ENCODE data around the gene PGAP1.
A peak's percentile ranks its signal among the peaks of the same experiment; 100 is the strongest.

PGAP1 gene

DNA sequence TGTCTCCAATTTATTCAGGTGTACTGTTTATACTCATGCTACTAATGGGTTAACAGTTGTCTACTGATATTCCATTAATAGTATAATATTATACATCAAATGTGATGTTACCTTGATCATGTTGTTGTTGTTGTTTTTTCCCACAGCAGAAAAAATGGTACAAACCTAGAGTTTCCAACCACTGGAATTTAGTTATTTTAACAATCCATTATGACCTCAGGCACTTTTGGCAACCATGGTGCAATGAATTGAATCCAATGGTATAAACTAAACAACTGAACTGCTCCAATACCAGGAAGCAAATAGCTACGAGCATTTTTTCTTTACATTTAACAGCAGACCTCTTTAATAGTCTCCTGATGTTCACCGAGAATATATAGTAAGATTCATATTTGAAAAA is 86.3 kb downstream of the PGAP1 start:
- TF ChIP-seq, protein P1, sequence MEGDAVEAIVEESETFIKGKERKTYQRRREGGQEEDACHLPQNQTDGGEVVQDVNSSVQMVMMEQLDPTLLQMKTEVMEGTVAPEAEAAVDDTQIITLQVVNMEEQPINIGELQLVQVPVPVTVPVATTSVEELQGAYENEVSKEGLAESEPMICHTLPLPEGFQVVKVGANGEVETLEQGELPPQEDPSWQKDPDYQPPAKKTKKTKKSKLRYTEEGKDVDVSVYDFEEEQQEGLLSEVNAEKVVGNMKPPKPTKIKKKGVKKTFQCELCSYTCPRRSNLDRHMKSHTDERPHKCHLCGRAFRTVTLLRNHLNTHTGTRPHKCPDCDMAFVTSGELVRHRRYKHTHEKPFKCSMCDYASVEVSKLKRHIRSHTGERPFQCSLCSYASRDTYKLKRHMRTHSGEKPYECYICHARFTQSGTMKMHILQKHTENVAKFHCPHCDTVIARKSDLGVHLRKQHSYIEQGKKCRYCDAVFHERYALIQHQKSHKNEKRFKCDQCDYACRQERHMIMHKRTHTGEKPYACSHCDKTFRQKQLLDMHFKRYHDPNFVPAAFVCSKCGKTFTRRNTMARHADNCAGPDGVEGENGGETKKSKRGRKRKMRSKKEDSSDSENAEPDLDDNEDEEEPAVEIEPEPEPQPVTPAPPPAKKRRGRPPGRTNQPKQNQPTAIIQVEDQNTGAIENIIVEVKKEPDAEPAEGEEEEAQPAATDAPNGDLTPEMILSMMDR (IDR thresholded peaks at IDR 0.05; ENCODE audit: insufficient read depth, missing control alignments): no peak
- FAIRE-seq: peak; percentile 32
- DNase-seq (ENCODE audit: insufficient read length, low spot score): no peak

DNA sequence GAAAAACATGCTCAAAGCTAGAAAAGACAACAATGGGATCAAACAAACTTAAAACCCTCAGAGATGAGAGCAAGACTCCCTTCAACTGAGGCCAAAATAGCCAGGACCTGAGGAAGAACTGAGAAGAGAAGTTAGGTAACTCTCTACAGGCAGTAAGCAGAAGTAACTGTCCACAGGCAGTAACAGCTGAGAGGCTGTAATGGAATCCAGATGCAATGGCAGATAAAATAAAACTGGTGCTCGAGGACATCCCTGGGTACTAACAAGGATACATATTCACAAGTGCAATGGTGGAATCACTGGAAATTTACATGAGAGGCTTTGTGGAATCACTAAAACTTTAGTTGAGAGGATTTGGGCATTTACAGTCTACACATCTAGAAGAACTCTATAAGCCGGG is 86.9 kb downstream of the PGAP1 start:
- TF ChIP-seq, protein P1 (IDR thresholded peaks at IDR 0.05; ENCODE audit: insufficient read depth, missing control alignments): no peak
- FAIRE-seq: no peak
- no peak for DNase-seq (ENCODE audit: insufficient read length, low spot score)

DNA sequence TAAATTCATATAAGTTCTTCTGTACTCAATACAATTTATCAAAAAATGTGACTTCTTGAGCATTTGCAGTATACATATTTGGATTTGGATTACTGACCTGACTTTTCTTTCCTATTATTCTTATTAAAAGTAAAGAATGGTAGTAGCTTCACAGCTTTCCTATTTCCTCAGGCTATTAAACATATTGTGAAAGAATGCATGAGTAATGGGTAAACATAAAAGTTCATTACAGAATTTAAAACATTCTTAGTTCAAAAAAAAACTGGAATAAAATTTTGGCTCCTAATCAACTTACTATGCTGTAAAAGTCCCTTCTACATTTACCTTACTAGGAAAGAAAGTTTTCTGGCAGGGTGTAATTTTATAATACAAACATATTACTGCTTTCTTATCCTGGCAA is 90.1 kb downstream of the PGAP1 start:
- FAIRE-seq (no peak), DNase-seq (ENCODE audit: insufficient read length, low spot score) (no peak)
- TF ChIP-seq, protein P1 (IDR thresholded peaks at IDR 0.05; ENCODE audit: insufficient read depth, missing control alignments): no peak

DNA sequence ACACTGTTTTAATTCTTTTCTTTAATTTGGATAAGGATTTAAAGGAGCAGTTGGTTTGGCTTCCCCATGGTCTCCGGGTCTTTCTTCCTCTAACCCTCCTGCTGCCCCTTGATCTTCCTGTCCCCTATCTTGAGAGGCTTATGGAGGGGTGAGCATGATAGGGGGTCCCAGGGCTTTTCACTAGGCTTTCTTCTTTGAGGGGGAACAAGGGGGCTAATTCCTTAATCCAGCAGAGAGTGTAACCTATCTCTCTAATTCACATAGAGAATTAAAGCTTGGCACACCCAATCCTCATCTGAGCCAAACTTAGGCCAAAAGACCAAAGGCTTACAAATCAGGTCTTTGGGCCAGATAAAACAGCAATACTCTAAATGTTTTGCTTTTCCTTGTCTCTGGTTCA is 95.8 kb downstream of the PGAP1 start:
- TF ChIP-seq, protein P1 (IDR thresholded peaks at IDR 0.05; ENCODE audit: insufficient read depth, missing control alignments): no peak
- no peak for FAIRE-seq
- DNase-seq (ENCODE audit: insufficient read length, low spot score): no peak

DNA sequence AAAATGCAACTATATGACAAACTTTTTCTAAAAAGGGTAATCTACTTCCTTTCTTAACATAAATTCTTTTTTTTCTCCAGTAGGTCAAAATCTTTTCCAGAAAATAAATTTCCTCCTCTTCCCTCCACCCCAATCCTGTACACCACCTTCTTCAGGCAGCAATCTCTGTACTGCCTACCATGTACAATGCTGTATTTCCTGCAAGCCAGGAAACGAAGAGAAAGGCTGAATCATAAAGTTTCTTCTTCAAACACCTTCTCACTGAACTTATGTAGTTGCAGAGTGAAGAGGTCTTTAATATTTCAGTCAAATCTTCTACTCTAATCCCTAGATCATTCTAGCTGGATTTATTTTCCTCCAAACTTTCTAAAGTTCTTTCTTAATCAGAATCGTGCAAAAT is 99.2 kb downstream of the PGAP1 start:
- TF ChIP-seq, protein P1 (IDR thresholded peaks at IDR 0.05; ENCODE audit: insufficient read depth, missing control alignments): no peak
- DNase-seq (ENCODE audit: insufficient read length, low spot score) (no peak), FAIRE-seq (no peak)

DNA sequence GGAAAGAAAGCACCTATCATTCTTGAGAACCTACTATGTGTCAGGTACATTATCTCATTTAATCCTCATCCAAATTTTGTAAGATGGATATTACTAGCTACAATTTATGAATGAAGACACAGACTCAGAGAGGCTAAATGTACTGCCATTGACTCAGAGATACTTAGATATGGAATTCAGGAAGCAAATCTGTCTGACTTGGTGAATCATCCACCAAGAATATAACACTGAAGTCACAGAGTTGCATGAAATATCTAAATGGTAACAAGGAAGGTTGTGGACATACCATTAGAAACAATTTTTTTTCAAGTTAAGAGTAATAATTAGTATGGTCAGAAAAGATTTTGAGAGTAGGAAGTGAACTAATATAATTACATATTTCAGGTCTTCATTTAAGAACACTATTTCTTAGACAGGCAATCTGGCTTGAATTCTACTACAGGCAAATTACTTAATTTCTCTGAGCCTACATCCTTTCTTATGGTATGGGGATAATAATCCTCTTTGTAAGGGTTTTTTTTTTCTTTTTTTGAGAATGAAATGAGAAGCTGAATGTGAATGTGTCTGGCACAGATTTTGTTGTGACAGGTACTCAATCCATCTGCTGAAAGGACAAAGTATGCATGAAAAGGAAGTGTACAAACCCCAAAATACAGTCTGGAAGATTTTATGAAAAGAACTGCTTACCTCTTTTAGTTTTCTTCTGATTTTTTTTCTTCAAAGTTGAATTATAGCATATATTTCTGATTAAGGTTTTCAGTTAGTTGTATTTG is 102.6 kb downstream of the PGAP1 start:
- DNase-seq (ENCODE audit: insufficient read length, low spot score): no peak
- TF ChIP-seq, protein P1 (IDR thresholded peaks at IDR 0.05; ENCODE audit: insufficient read depth, missing control alignments): no peak
- FAIRE-seq: no peak

DNA sequence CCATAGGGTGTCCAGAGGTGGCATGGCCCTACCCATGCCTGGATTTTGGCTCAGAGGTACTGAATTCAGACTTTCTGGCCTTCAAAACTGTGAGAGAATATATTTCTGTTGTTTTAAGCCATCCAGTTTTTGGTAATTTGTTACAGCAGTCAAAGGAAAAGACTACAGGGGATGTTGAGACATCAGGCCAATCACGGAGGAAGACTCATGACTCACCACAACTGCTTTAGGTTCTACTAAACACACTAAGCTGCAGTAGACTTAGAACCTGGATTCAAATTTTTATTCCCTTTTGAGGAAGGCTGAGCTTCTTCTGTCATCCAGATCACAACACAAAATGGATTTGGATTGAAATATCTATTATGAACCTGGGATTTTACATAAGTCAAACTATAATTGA is 105.3 kb downstream of the PGAP1 start:
- FAIRE-seq (no peak), DNase-seq (ENCODE audit: insufficient read length, low spot score) (no peak)
- TF ChIP-seq, protein P1 (IDR thresholded peaks at IDR 0.05; ENCODE audit: insufficient read depth, missing control alignments): no peak

Data from D721Med (cell line).